ENCODE data around the gene ZNG1F. TPM values are rescaled to one million over a fixed set of nuclear protein-coding genes. Genes with fewer than 3 reads are reported as not detected.
"Not testable (repeated sequence)": the region's sequence is repeated elsewhere in the genome, so short reads cannot be mapped to it uniquely, and the experiment has no call there.

Gene ZNG1F
- total and polyA plus RNA-seq, 2 of the 4 experiments (the other 2 are of a cell fraction): 3.4 to 6.5 TPM

DNA sequence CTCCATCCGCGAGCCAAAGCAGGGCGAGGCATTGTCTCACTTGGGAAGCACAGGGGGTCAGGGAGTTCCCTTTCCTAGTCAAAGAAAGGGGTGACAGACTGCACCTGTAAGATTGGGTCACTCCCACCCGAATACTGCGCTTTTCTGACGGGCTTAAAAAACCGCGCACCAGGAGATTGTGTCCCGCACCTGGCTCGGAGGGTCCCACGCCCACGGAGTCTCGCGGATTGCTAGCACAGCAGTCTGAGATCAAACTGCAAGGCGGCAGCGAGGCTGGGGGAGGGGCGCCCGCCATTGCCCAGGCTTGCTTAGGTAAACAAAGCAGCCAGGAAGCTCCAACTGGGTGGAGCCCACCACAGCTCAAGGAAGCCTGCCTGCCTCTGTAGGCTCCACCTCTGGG is 39.0 kb downstream of the ZNG1F start:
- H4K20me1 ChIP-seq (ENCODE audit: insufficient read depth, low read length); H2BK20ac ChIP-seq (ENCODE audit: low read depth, low read length); H2AFZ ChIP-seq (replicated peaks; ENCODE audit: low read length, poor library complexity); H4K8ac ChIP-seq (ENCODE audit: low read depth in 2 of 2, low read length in 2 of 2); H3K9me3 ChIP-seq (ENCODE audit: control insufficient read depth, insufficient read depth, low read length); H3K36me3 ChIP-seq (ENCODE audit: control insufficient read depth, insufficient read depth, low read length); H3K56ac ChIP-seq (ENCODE audit: extremely low read depth, insufficient read depth, low read length); H3K79me1 ChIP-seq (ENCODE audit: low read depth in 1 of 2, low read length in 2 of 2); H2AK5ac ChIP-seq (ENCODE audit: low read depth, low read length); H2BK15ac ChIP-seq (ENCODE audit: low read depth, low read length); H3K9me1 ChIP-seq (ENCODE audit: insufficient read depth, low read length); CTCF ChIA-PET; DNase-seq; H3K18ac ChIP-seq (ENCODE audit: low read depth, low read length); H4K91ac ChIP-seq (ENCODE audit: insufficient read depth, low read depth, low read length); H3K4me1 ChIP-seq (ENCODE audit: control insufficient read depth, insufficient read depth, low read length); dilution Hi-C loops (cut with HindIII; ENCODE audit: low sequenced_read_pairs, unreplicated experiment); H3K27ac ChIP-seq (ENCODE audit: insufficient read depth, low read length); BruUV-seq (replicated peaks); H3K23ac ChIP-seq (ENCODE audit: low read depth, low read length); in situ Hi-C loops (cut with MboI; ENCODE audit: low sequenced_read_pairs); H3K4me3 ChIP-seq (ENCODE audit: insufficient read depth, low read depth, low read length); intact Hi-C loops (cut with micrococcal nuclease); H3K14ac ChIP-seq (replicated peaks; ENCODE audit: low read depth, low read length); H3K9ac ChIP-seq (ENCODE audit: low read depth, low read length); POLR2A ChIA-PET (ENCODE audit: unreplicated experiment); H3K27me3 ChIP-seq (ENCODE audit: control insufficient read depth, insufficient read depth, low read length); H2AK9ac ChIP-seq (replicated peaks; ENCODE audit: low read depth, low read length, poor library complexity); H3K4ac ChIP-seq (ENCODE audit: low read depth, low read length); H3K4me2 ChIP-seq (ENCODE audit: low read depth, low read length); H2BK5ac ChIP-seq (ENCODE audit: low read depth, low read length, poor library complexity, severe bottlenecking); H2BK120ac ChIP-seq (ENCODE audit: low read depth, low read length); H4K5ac ChIP-seq (ENCODE audit: low read depth, low read length); ATAC-seq (ENCODE audit: low read depth): not testable (repeated sequence)
- no CpG with 5 or more reads among the region's 18 CpGs for WGBS, 2 experiments (ENCODE audit: extremely low coverage in 2 of 2, insufficient read length in 1 of 2)

DNA sequence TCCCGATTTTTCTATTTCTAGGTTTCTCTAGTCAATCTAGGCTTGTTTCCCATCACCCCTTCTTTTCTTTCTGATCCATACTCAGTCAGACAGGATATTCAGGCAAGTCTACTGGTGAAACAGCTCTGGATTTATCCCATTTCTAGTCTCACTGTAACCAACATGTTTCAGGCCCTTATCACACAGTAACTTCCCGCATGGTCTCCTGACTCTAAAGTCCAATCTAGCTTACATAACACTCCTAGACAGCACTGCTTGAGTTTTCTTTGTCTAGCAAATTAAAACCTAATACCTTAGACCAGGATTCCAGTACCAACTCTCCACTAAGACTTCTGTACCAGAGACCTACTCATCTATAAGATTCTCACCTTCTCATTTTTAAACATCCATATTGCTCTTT is 47.2 kb downstream of the ZNG1F start:
- H2BK120ac ChIP-seq (ENCODE audit: low read depth, low read length); H4K8ac ChIP-seq (ENCODE audit: low read depth in 2 of 2, low read length in 2 of 2); H2BK20ac ChIP-seq (ENCODE audit: low read depth, low read length); H3K23ac ChIP-seq (ENCODE audit: low read depth, low read length); H3K27ac ChIP-seq (ENCODE audit: insufficient read depth, low read length); H3K79me1 ChIP-seq (ENCODE audit: low read depth in 1 of 2, low read length in 2 of 2); H3K14ac ChIP-seq (replicated peaks; ENCODE audit: low read depth, low read length); H3K56ac ChIP-seq (ENCODE audit: extremely low read depth, insufficient read depth, low read length); POLR2A ChIA-PET (ENCODE audit: unreplicated experiment); dilution Hi-C loops (cut with HindIII; ENCODE audit: low sequenced_read_pairs, unreplicated experiment); H3K4me2 ChIP-seq (ENCODE audit: low read depth, low read length); H3K4ac ChIP-seq (ENCODE audit: low read depth, low read length); CTCF ChIA-PET; intact Hi-C loops (cut with micrococcal nuclease); H4K20me1 ChIP-seq (ENCODE audit: insufficient read depth, low read length); H2AK5ac ChIP-seq (ENCODE audit: low read depth, low read length); H3K27me3 ChIP-seq (ENCODE audit: control insufficient read depth, insufficient read depth, low read length); H3K9ac ChIP-seq (ENCODE audit: low read depth, low read length); H2AFZ ChIP-seq (replicated peaks; ENCODE audit: low read length, poor library complexity); in situ Hi-C loops (cut with MboI; ENCODE audit: low sequenced_read_pairs); H3K36me3 ChIP-seq (ENCODE audit: control insufficient read depth, insufficient read depth, low read length); H2BK15ac ChIP-seq (ENCODE audit: low read depth, low read length); H4K91ac ChIP-seq (ENCODE audit: insufficient read depth, low read depth, low read length); H2BK5ac ChIP-seq (ENCODE audit: low read depth, low read length, poor library complexity, severe bottlenecking); H2AK9ac ChIP-seq (replicated peaks; ENCODE audit: low read depth, low read length, poor library complexity); BruUV-seq (replicated peaks); H3K9me1 ChIP-seq (ENCODE audit: insufficient read depth, low read length); H3K9me3 ChIP-seq (ENCODE audit: control insufficient read depth, insufficient read depth, low read length); DNase-seq; H4K5ac ChIP-seq (ENCODE audit: low read depth, low read length); ATAC-seq (ENCODE audit: low read depth); H3K4me3 ChIP-seq (ENCODE audit: insufficient read depth, low read depth, low read length); H3K18ac ChIP-seq (ENCODE audit: low read depth, low read length); H3K4me1 ChIP-seq (ENCODE audit: control insufficient read depth, insufficient read depth, low read length): not testable (repeated sequence)
- WGBS, 2 experiments (ENCODE audit: extremely low coverage in 2 of 2, insufficient read length in 1 of 2): no CpG with 5 or more reads among the region's 2 CpGs

All from IMR-90 (cell line).